ENCODE measurements around the gene MORC2.

Gene MORC2

DNA sequence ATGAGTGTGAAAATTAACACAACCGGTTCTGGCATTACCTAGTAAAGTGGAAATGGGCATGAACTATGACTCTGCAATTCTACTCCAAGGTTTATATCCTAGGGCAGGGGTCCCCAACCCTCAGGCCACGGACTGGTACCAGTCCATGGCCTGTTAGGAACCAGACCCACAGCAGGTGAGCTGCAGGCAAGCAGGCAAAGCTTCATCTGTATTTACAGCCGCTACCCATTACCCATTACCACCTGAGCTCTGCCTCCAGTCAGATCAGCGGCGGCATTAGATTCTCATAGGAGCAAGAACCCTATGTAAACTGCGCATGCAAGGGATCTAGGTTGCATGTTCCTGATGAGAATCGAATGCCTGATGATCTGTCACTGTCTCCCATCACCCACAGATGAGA, 49.8 kb downstream of the MORC2 start:
- no peak for DNase-seq

DNA sequence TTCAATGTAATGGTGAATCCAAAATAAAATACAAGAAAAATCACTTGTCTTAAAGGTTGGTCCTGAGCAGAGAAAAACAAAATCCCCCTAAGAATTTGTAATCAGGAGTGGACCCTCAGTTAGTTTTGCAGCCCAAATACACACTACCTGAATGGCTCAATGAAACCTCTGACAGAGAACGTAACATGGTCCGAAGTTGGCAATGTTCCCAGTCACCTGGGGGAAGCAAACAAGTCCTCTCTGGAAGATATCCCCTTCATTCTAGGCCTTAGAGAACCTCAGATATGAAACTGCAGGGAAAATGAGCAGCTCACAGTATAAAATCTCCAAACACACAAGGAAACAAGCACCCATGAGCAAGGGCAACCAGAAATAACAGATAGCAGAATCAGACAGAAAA, 58.2 kb downstream of the MORC2 start:
- DNase-seq: no peak

DNA sequence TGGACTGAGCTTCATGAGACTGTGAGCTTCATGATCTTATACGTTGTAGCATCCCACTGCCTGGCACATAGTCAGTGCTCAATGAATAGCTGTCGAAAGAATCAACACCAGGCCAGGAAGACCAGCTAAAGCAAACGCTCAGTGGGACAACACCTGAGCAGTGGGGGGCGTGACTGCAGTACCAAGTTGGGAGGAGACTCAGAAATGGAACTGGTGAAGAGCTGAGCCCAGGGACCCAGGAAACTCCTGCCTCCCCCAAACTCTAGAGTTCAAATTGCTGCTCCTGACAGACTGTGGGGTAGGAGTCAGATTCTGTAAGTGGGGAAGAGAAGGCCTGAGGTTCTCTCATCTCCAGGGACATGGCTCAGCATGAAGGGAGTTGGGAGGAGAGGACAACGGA, 59.3 kb downstream of the MORC2 start:
- no peak for DNase-seq

DNA sequence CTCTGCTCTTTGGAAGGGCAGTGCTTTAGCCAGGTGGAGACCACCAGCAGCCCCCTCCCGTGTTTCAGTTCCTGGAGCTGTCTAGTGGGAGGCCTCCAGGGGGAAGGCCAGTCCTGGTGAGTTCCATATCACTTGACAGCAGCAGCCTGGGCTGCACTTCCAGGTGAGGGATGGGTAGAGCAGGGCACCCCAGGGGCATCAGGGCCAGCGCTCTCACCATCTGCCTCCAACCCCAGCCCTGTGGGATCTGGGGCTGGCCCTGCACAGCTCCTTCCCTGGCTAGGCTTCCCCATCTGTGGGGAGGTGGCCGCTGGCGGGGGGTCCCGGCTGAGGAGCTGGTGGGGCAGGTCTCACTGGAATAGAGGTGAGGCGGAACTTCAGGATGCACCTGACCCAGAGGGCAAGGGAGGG, 60.5 kb downstream of the MORC2 start:
- DNase-seq: no peak

DNA sequence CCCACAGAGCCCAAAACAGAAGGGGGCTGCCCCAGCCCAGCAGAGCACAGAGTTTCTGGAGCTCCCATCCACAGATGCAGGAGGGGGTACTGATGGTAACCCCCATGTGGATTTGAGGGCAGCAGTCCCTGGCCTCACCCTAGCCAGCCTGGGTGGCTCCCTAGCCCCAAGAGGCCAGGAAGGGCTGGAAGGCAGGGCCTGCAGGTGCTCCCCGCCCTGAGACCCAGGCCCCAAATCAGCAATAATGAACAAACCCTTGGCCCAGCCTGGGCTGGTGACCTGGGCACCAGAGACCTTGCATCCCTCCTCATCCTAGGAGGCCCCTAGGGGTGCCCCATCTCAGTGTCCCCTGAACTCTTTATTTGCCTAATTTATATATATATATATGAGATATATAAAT, 61.6 kb downstream of the MORC2 start:
- DNase-seq: no peak

DNA sequence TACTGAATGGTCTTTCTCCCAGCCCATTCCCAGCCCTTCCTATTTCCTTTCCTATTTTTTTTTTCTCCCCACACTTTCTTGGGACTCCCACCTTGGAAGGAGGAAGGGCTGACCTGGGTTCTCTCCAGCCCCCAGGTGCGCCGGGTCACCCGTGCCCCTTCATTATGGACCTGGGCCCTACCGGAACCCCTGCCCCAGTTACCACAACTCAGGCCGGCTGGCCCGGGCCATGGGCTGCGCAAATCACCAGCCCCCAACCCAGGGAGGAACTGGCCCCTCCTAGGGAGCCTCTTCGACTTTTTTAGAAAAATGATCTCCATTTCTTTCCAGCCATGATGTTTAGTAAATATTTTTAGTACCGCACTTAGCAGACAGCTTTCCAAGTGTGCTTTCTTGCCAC, 62.2 kb downstream of the MORC2 start:
- DNase-seq: no peak

DNA sequence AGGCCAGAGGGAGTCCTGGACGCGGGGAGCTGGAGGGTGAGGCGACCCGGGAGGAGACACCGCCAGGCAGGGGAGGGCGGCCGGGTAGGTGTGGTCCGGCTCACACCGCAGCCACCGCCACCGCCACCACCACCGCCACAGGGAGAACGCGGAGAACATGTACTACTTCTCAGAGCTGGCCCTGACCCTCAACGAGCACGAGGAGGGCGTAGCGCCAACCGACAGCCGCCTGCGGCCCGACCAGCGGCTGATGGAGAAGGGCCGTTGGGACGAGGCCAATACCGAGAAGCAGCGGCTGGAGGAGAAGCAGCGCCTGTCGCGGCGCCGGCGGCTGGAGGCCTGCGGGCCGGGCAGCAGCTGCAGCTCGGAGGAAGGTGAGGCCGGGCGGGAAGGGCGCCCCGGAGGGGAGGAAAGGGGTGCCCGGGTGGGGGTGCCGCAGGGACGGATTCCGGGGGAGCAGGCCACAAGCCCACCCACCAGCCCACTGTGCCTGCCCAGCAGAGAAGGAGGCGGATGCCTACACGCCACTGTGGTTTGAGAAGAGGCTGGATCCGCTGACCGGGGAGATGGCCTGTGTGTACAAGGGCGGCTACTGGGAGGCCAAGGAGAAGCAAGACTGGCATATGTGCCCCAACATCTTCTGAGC, 62.8 kb downstream of the MORC2 start:
- no peak for DNase-seq

DNA sequence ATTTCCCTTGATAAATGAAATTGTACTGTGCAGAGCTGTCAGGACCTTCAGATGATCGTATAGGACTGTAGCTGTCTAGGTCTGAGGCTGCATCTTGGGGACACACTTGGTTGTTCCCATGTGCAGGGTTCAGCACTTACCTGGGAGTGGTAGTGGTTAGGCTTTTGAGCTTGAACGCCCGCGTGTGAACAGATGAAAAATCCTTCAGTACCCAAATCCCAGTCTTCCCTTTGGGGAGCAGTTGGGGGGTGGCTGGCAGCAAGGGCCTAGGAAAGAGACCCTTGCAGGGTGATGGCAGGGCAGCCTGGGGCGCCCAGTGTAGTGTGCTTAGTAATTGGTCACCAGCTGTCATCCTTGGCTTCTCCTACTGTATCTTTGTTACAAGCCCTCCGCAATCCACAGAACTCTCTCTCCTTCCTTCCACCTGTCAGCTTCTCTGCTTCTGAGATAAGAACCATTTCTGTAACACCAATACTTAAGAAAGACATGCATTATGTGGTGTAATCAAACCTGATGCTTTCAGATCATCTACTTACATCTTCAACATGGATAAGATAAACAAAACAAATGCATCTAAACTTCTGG, 64.6 kb downstream of the MORC2 start:
- no peak for DNase-seq

DNA sequence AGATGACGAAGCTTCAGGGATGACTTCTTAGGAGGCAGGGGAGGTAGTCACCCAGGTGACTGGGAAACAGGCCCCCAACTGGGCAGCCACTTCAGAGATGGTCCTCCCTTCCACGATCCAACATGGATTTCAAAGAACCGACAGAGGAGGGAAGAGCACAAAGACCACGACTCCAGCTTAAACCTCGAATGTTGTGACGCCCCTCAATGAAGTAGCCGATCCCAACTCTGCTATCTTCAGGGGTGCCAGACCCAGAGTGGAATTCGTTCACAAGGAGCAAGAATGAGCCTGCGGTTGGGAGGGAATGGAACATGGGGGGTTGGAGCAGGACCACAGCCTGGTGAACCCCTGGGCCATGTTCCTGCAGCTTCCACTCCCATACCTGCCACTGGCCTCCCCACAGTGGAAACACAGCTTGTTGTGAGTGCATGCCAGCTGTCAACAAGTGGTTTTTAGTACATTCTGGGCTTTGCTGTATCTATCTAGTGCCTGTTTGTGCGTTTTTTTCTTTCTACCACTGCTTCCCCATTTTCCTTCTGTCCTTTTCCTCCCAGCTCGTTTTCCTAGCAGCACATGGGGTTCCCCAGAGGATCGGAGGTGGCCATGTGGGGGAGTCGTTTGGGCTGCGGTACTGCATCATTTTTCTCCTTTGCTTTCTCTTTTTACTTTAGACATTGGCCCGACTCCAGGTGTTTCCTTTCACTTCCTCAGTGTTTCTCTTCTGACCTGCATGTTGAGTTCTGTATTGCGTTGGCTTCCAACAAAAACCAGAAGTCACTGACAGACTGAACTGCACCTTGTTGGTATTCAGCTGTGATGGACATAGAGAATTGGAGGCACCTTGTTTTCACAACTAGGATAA, 65.8 kb downstream of the MORC2 start:
- DNase-seq: no peak

DNA sequence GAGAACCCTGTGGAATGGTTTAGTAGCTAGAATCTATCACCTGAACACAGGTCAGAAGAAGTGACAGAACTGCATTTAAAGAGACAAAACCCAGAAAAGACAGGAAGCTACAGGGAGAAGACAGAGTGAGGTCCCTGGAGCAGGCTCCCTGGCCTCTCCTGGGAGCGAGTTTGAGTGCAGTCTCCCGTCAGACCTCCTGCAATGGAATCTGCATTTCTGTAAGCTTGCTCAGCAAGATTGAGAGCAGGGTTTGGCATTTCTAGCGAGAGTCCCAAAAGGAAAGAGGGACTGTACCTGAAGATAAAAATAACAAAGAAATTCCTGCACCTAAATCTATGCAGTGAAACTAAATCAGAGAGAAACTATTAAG, 74.2 kb downstream of the MORC2 start:
- no peak for DNase-seq

DNA sequence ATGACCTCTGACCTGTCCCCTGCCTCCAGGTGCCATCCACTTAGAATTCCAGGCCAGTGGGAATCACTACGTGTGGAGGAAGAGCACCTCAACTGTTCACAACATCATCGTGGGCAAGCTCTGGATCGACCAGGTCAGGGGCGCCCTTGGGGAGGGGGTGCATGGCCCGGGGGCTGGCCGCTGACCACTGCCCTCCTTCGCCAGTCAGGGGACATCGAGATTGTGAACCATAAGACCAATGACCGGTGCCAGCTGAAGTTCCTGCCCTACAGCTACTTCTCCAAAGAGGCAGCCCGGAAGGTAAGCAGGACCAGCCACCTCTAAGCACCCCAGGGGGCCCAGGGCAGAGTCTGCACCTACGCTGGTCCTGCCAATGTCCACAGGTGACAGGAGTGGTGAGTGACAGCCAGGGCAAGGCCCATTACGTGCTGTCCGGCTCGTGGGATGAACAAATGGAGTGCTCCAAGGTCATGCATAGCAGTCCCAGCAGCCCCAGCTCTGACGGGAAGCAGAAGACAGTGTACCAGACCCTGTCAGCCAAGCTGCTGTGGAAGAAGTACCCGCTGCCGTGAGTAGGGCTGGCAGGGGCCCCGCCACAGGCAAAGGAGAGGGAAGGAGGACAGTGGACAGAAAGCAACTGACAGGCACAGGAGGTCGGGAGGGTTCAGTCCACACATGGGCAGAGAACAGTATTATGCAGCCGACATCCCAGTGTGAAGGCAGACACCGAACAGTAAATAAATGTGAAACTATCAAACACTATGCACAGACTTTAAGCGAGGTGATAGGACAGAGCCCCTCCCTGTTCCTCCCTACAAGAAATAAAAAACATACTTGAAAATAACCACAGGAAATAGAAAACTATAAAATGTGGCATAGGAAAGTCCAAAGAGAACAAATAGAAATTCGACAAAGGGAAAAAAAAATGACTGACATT, 74.9 kb downstream of the MORC2 start:
- DNase-seq: no peak

DNA sequence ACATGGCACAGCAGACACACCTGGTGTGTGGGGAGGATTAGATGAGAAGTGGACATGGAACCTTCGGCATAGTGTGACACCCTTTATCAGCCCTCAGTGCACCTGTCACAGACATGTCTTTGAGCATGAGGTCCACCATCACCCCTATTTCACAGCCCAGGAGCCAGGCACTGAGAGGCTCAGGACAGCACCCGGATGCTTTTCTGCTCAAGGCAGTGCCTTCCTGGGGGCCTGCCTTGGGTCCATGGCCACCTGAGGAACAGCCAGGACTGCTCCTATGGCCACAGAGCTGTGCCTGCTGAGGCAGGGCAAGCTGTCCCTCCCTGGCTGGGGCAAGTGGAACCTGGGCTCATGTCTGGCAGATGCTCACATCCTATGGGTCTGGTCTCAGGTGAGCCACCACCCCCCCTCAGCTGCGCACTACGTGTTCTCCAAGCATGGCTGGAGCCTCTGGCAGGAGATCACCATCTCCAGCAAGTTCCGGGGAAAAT, 75.8 kb downstream of the MORC2 start:
- no peak for DNase-seq

DNA sequence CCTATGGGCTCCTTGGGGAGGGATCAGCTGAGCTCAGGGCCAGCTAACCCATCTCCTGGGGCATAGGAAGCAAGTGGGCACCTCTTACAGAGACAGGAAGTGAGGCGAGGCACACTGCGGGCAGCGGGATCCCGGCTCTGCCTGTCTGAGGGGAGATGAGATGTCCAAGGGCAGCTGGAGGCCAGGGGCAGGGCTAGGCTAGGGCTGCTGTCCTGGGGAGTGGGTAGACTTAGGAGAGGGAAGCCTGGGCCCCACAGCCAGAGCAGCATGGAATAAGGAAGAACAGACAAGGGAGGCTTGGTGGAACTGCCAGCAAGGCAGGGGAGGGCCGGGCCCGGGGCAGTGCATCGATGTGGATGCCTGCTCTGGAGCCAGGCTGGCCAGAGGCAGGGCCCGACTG, 76.3 kb downstream of the MORC2 start:
- DNase-seq: no peak

DNA sequence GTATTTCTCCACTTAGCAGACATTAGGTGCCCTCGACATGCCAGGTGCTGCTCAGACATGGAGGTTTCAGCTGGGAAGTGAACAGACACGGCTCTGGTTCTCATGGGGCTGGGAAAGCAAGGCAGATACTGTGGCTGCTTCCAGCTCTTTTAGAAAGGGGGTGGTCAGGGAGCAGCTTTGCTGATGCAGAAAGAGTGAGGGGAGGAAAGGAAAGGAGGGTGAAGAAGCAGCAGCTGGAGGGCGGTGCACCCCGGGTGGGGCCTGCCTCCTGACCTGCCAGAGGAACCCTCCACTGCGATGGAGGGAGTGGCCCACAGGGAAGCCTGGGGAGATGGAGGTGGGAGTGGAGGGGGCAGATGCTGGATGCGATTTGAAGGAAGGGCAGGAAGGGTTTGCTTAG, 76.8 kb downstream of the MORC2 start:
- DNase-seq: no peak

DNA sequence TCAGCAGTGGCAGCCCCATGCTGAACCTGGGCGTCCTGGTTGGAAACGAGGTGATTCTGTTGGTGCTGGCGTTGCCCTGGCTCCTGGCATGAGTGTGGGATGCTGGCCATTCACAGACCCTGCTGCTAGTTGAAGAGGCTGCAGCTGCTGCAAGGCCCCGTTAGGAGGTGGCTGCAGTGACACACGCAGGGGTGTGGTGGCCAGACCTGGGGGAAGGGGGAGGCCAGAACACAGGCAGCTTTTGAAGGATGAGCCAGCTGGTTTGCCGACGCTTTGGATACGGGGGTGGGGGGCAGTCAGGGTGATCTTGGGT, 77.2 kb downstream of the MORC2 start:
- no peak for DNase-seq

DNA sequence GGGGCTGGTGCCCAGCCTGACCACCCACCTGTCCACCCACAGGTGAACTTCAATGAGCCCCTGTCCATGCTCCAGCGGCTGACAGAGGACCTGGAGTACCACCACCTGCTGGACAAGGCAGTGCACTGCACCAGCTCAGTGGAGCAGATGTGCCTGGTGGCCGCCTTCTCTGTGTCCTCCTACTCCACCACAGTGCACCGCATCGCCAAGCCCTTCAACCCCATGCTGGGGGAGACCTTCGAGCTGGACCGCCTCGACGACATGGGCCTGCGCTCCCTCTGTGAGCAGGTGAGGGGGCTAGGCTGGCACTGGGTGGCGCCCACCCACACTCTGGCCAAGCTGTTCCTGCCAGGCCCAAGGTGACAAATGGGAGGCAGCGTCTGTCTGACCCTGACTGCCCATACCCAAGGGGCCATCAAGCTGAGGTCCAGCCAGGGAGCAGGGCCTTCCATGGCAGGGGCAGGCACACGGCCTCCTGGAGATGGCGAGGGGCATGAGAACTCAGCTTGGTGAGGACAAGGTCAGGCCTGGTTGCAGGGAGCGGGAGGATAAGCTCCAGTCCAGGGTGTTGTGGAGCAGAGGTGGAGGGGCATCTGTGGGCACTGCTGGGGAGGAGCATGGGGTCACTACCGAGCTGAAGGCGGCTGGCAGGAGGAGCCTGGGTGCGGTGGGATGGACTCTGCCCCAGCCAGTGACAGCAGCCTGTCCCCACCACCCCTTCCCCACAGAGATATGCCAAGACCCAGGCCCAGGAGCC, 77.7 kb downstream of the MORC2 start:
- no peak for DNase-seq

DNA sequence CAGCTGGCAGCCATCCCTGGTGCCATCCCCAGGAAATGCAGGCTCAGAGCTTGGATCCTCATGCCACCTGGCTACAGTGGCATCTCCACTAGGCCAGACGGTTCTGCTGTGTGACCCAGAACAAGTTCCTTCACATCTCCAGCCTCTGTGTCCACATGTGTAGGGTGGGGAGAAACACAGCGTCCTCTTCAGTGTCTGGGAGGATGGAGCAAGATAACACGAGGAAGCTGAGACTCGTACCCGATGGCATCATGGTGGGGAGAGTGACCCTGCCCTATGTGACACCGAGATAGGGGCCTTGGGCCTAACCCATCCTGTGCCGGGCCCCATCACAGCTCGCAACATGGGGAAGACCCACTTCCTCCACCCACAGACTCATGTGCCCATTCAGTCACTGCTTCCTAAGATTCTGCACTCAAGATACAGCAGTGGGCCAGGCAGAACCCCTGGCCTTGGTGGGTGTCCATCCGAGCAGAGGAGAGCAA, 78.5 kb downstream of the MORC2 start:
- DNase-seq: no peak

DNA sequence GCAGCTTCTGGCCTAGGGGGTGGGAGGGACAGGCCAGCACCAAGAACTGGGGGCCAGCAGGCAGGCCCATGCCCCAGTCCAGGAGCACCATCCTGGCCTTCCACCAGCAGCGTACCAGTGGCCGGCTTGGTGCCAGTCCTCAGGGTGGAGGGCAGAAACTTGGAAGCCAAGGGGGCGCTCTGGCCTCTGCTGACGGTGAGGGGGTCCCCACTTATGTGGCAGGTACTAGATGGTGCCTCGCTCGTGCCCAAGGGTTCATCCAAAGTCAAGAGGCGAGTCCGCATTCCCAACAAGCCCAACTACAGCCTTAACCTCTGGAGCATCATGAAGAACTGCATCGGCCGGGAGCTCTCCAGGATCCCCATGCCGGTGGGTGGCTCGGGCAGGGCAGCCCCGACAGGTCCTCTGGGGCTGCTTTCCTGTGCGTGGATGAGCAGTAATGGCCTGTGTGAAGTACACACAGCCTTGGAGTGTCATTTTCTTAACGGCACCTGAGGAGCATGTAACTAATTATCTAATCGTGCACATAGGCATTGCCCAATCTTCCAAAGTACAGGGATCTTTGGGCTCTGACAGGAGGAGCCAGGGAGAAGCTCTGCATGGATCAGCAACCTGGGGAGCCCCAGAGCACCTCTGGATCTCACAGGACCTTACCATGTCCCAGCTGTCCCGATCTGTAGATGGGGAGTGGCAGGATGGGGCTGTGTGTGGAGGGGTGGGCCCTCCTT, 79.1 kb downstream of the MORC2 start:
- no peak for DNase-seq

DNA sequence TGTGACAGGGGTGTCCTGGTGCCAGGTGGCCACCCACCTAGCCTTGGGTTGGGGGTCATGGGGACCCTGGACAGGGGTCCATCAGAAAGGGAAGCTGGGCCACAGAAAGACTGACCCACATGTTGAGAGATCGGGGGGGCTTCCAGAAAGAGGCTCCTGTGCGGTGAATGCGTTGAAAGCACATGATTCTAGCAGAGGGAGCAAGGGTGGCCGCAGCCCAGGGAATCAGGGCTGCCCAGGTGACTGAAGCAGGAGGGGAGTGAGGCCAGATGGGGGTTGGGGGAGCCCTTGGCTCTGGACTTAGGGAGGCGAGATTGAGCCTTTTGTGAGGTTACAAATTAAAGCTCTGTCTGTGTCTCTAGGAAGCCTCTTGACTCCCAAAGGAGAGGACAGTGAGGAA, 80.7 kb downstream of the MORC2 start:
- no peak for DNase-seq

DNA sequence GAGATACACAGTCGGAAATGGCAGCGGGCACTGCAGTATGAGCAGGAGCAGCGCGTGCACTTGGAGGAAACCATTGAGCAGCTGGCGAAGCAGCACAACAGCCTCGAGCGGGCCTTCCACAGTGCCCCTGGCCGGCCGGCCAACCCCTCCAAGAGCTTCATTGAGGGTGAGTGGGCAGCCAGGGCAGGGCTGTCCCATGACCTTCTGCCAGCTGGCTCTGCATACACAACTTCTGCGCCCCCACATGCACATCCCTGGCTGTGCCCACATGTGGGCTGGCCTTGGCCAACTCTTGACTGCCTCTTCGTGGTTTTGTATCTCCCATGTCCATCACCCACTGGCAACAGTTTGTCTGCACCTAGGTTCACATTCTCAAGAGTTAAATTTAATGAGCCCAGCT, 81.1 kb downstream of the MORC2 start:
- no peak for DNase-seq

DNA sequence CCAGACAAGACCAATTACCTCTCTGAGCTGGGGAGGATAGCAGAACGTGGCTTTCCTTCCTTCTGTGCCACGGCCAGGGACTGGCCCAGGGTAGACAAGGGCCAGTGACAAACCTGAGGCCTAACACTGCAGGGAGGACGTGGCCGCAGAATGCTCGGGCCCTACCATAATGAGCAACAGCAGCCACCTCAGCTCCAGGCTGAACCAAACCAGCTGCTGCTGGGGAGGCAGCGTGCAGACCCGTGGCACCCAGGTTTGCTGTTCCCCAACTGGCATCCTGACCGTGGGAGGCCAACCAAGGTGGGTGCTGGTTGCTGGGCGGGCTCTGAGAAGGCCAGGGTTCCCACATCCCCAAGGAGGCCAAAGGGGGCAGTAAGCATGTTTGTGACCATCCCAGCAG, 83.0 kb downstream of the MORC2 start:
- no peak for DNase-seq

DNA sequence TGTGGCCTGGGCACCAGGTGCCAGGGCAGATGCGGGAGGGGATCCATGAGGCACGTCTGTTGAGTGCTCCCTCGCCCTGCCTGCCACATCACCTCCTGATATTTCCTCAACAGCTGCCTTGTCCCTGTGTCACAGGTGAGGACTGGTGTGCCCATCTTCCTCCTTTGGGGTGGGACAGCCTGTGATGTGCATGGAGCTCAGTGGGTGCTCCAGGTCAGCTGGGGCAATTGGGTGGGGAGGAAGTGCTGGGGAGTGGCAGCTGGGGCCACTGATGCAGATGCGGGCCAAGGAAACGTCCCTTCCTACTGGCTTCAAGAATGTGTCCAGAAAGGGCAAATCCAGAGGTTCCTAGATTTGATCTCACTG, 83.6 kb downstream of the MORC2 start:
- no peak for DNase-seq

Measured in NCI-H1436 (cell line).